Neural cell (in vitro differentiated cells): ENCODE results near the gene RFX4. TPM values are rescaled to one million over a fixed set of nuclear protein-coding genes. Genes with fewer than 3 reads are reported as not detected.

Source experiments
- H2AFZ ChIP-seq: fragments of 200-600, 300-800 bp; sonication (generic), shearing (Covaris generic); 2 replicates; pipeline ENCODE4 v1.6.0; 2014; ENCODE audit warnings: low read depth, mild to moderate bottlenecking, antibody characterized with exemption, low read length, moderate library complexity
- H3F3A ChIP-seq: fragments of 200-600 bp; shearing (Covaris generic); 2 replicates; pipeline ENCODE4 v1.6.1; 2016; ENCODE audit warnings: mild to moderate bottlenecking, moderate library complexity, mixed read lengths, antibody characterized with exemption, low read length; ENCODE audit not compliant: insufficient read depth, poor library complexity, severe bottlenecking
- H3K27ac ChIP-seq: fragments of 200-600, 300-800 bp; sonication (generic), shearing (Covaris generic); 2 replicates; pipeline ENCODE4 v1.5.1; 2014; ENCODE audit warnings: mild to moderate bottlenecking, low read length, moderate library complexity
- H3K27me3 ChIP-seq: fragments of 300-800, 200-600 bp; sonication (generic), shearing (Covaris generic); 2 replicates; pipeline ENCODE4 v1.6.0; 2014; ENCODE audit warnings: mild to moderate bottlenecking, low read depth, low read length, moderate library complexity; ENCODE audit not compliant: insufficient read depth
- H3K36me3 ChIP-seq: fragments of 300-800, 200-600 bp; sonication (generic), shearing (Covaris generic); 2 replicates; pipeline ENCODE4 v1.5.1; 2014; ENCODE audit warnings: mild to moderate bottlenecking, antibody characterized with exemption, low read length, moderate library complexity; ENCODE audit not compliant: insufficient read depth
- H3K4me2 ChIP-seq: fragments of 300-800, 200-600 bp; sonication (generic), shearing (Covaris generic); 2 replicates; pipeline ENCODE4 v1.6.0; 2014; ENCODE audit warnings: mild to moderate bottlenecking, low read length
- H3K4me3 ChIP-seq: fragments of 300-800, 200-600 bp; sonication (generic), shearing (Covaris generic); 2 replicates; pipeline ENCODE4 v1.5.1; 2014; ENCODE audit warnings: mild to moderate bottlenecking, low read length, moderate library complexity
- H3K79me2 ChIP-seq: fragments of 200-600 bp; shearing (Covaris generic); replicated peaks from 2 replicates; pipeline ENCODE4 v1.6.0; 2014; ENCODE audit warnings: mild to moderate bottlenecking, low read length, moderate library complexity; ENCODE audit not compliant: insufficient read depth
- H3K9ac ChIP-seq: fragments of 300-800, 200-600 bp; sonication (generic), shearing (Covaris generic); 2 replicates; pipeline ENCODE4 v1.6.1; 2016; ENCODE audit warnings: mild to moderate bottlenecking, low read length, mixed read lengths
- H3K9me2 ChIP-seq: fragments of 200-600 bp; shearing (Covaris generic); 2 replicates; pipeline ENCODE4 v1.6.1; 2016; ENCODE audit warnings: mild to moderate bottlenecking, low read length, mixed read lengths; ENCODE audit not compliant: insufficient read depth
- H3K9me3 ChIP-seq: fragments of 200-600, 300-800 bp; sonication (generic), shearing (Covaris generic); 2 replicates; pipeline ENCODE4 v1.6.1; 2016; ENCODE audit warnings: mild to moderate bottlenecking, mixed run types, low read length, moderate library complexity, mixed read lengths
- H4K20me1 ChIP-seq: fragments of 200-600 bp; shearing (Covaris generic); 2 replicates; pipeline ENCODE4 v1.6.1; 2016; ENCODE audit warnings: mild to moderate bottlenecking, mixed run types; ENCODE audit not compliant: insufficient read depth
- CTCF ChIP-seq: fragments of 450-650 bp; IDR thresholded peaks from 2 replicates; pipeline ENCODE4 v1.5.1; 2014; ENCODE audit warnings: antibody characterized with exemption, mild to moderate bottlenecking, moderate library complexity; ENCODE audit not compliant: poor library complexity, severe bottlenecking
- EP300 ChIP-seq: fragments of 450-650 bp; conservative IDR thresholded peaks from 2 replicates; pipeline ENCODE4 v1.6.1; 2014; ENCODE audit warnings: antibody characterized with exemption, mild to moderate bottlenecking, moderate library complexity; ENCODE audit not compliant: poor library complexity, severe bottlenecking
- EZH2 ChIP-seq: fragments of 200-600, 300-800 bp; shearing (Covaris generic), sonication (generic); IDR thresholded peaks from 2 replicates; pipeline ENCODE4 v1.6.1; 2014; ENCODE audit warnings: antibody characterized with exemption, low read length, borderline replicate concordance, mild to moderate bottlenecking; ENCODE audit not compliant: insufficient read depth, poor library complexity, severe bottlenecking
- MXI1 ChIP-seq: fragments of 450-650 bp; conservative IDR thresholded peaks from 2 replicates; pipeline ENCODE4 v1.6.1; 2014; ENCODE audit warnings: antibody characterized with exemption, mild to moderate bottlenecking; ENCODE audit not compliant: poor library complexity, severe bottlenecking
- POLR2AphosphoS5 ChIP-seq: IDR thresholded peaks from 2 replicates; pipeline ENCODE4 v1.6.1; 2012
- RAD21 ChIP-seq: fragments of 450-650 bp; conservative IDR thresholded peaks from 2 replicates; pipeline ENCODE4 v1.6.1; 2014; ENCODE audit warnings: antibody characterized with exemption, mild to moderate bottlenecking, moderate library complexity
- REST ChIP-seq: IDR thresholded peaks from 2 replicates; pipeline ENCODE4 v1.6.1; 2012; ENCODE audit warnings: borderline replicate concordance
- SMC3 ChIP-seq: fragments of 450-650 bp; conservative IDR thresholded peaks from 2 replicates; pipeline ENCODE4 v1.6.1; 2014; ENCODE audit warnings: antibody characterized with exemption, mild to moderate bottlenecking, moderate library complexity; ENCODE audit not compliant: poor library complexity
- TAF1 ChIP-seq: IDR thresholded peaks from 2 replicates; pipeline ENCODE4 v1.6.1; 2012; ENCODE audit warnings: low read depth
- polyA plus RNA-seq: library from polyadenylated mRNA; depleted of rRNA; stranded (reverse); fragments of >200 nt; gene quantifications from 2 replicates; pipeline ENCODE4 v1.2.3, GENCODE V29; 2014

Gene RFX4
- polyA plus RNA-seq, 1 donor from 2014 or later, result 0.22 TPM

GRCh38 chr12:106764220-106764619 is 181.4 kb downstream of the RFX4 start:
- Histone ChIP-seq H2AFZ (no peak overlapping the region), H3K9ac (no peak overlapping the region), H3K4me3 (no peak overlapping the region), H3K27ac (no peak overlapping the region), H3K9me2 (no peaks in the 10 kb centered on the region), H3F3A (no peaks in the 10 kb centered on the region), H3K4me2 (no peak overlapping the region), H3K36me3 (no peaks in the 10 kb centered on the region), H3K79me2 (no peaks in the 10 kb centered on the region), H3K27me3 (no peaks in the 10 kb centered on the region), H4K20me1 (no peaks in the 10 kb centered on the region), H3K9me3 (no peaks in the 10 kb centered on the region)
- TF ChIP-seq EP300, result no peak
- no peak for TF ChIP-seq POLR2AphosphoS5
- no peak for TF ChIP-seq RAD21
- no peak for TF ChIP-seq SMC3
- no peak for TF ChIP-seq REST
- TF ChIP-seq MXI1, result no peak
- TF ChIP-seq TAF1, result no peak
- no peak for TF ChIP-seq EZH2
- no peak for TF ChIP-seq CTCF

- H3K79me2 ChIP-seq, result no peaks in the 10 kb centered on the region
- H3K36me3 ChIP-seq, result no peaks in the 10 kb centered on the region
- no peak overlapping the region for H2AFZ ChIP-seq
- no peak overlapping the region for H3K9ac ChIP-seq
- H3K4me3 ChIP-seq, result no peak overlapping the region
- no peaks in the 10 kb centered on the region for H3K27me3 ChIP-seq
- no peak for TF ChIP-seq EZH2
- no peak for TF ChIP-seq SMC3
- no peak for TF ChIP-seq POLR2AphosphoS5
- TF ChIP-seq REST, result no peak
- TF ChIP-seq RAD21, result no peak
- no peak for TF ChIP-seq CTCF
- no peak for TF ChIP-seq TAF1
- TF ChIP-seq MXI1, result no peak
- TF ChIP-seq EP300, result no peak
- no peak overlapping the region for H3K27ac ChIP-seq
- no peaks in the 10 kb centered on the region for H3K9me3 ChIP-seq
- H4K20me1 ChIP-seq, result no peaks in the 10 kb centered on the region
- no peaks in the 10 kb centered on the region for H3F3A ChIP-seq
- no peak overlapping the region for H3K4me2 ChIP-seq
- no peaks in the 10 kb centered on the region for H3K9me2 ChIP-seq
Observed at GRCh38 chr12:106764738-106765137, 181.9 kb downstream of the RFX4 start.
